Neutrophil (primary cell): ENCODE measurements around the gene PPARG.

Experiments used
- H3K27ac ChIP-seq: fragments of 200-600 bp; sonication (generic); 2 replicates; pipeline ENCODE4 v1.5.1; 2016; ENCODE audit warnings: mild to moderate bottlenecking, moderate library complexity
- H3K27me3 ChIP-seq: fragments of 200-600 bp; sonication (generic); 2 replicates; pipeline ENCODE4 v1.6.0; 2016; ENCODE audit warnings: mild to moderate bottlenecking
- H3K36me3 ChIP-seq: fragments of 200-600 bp; sonication (generic); 2 replicates; pipeline ENCODE4 v1.5.1; 2017
- H3K4me1 ChIP-seq, 2 experiments: fragments of 200-600 bp in 1 of 2; sonication (generic) in 1 of 2; 1 replicate in 1 of 2; 2 replicates in 1 of 2; pipeline versions ENCODE4 v1.5.1 to v1.6.1; 2013 to 2016; ENCODE audit warnings: low read depth in 1 of 2, low read length in 1 of 2, mild to moderate bottlenecking in 1 of 2, moderate library complexity in 1 of 2; ENCODE audit not compliant: control insufficient read depth in 1 of 2, insufficient read depth in 1 of 2
- H3K4me3 ChIP-seq, 2 experiments: fragments of 200-600 bp in 1 of 2; sonication (generic) in 1 of 2; 1 replicate in 1 of 2; 2 replicates in 1 of 2; pipeline ENCODE4 v1.5.1; 2013 to 2016; ENCODE audit warnings: low read depth in 1 of 2, low read length in 1 of 2, mild to moderate bottlenecking in 1 of 2, moderate library complexity in 1 of 2
- H3K9me3 ChIP-seq: fragments of 200-600 bp; sonication (generic); 2 replicates; pipeline ENCODE4 v1.5.1; 2016
- TF ChIP-seq, protein P1 (sequence below): fragments of 200-600 bp; sonication (generic); IDR thresholded peaks from 2 replicates; pipeline ENCODE4 v1.5.1; 2016; ENCODE audit warnings: antibody characterized with exemption

Gene PPARG

DNA sequence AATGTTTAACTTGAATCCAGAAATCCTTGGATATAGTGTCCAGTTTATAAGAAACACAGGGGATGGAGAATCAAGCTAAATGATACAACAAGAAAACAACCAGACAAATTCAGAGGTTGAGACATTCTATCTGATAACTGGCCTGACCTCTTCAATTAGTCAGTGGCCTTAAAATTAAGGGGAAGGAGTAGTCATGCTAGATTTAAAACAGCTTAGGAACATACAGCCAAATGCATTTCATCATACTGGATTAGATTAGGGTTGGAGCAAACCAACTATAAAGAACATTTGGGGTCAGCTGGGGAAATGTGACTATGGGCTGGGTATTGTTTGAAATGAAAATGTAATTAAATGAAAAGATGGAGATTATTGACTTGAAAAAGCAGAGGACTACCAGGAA lies 53.3 kb downstream of the PPARG start:
- Histone ChIP-seq H3K36me3 (no peaks in the 10 kb centered on the region), H3K27me3 (peaks cover 17% of the 10 kb centered on the region), H3K27ac (no peak overlapping the region), H3K4me3 (no peak overlapping the region), H3K9me3 (no peaks in the 10 kb centered on the region), H3K4me1 (no peaks in the 10 kb centered on the region)
- TF ChIP-seq, protein P1, sequence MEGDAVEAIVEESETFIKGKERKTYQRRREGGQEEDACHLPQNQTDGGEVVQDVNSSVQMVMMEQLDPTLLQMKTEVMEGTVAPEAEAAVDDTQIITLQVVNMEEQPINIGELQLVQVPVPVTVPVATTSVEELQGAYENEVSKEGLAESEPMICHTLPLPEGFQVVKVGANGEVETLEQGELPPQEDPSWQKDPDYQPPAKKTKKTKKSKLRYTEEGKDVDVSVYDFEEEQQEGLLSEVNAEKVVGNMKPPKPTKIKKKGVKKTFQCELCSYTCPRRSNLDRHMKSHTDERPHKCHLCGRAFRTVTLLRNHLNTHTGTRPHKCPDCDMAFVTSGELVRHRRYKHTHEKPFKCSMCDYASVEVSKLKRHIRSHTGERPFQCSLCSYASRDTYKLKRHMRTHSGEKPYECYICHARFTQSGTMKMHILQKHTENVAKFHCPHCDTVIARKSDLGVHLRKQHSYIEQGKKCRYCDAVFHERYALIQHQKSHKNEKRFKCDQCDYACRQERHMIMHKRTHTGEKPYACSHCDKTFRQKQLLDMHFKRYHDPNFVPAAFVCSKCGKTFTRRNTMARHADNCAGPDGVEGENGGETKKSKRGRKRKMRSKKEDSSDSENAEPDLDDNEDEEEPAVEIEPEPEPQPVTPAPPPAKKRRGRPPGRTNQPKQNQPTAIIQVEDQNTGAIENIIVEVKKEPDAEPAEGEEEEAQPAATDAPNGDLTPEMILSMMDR: no peak

DNA sequence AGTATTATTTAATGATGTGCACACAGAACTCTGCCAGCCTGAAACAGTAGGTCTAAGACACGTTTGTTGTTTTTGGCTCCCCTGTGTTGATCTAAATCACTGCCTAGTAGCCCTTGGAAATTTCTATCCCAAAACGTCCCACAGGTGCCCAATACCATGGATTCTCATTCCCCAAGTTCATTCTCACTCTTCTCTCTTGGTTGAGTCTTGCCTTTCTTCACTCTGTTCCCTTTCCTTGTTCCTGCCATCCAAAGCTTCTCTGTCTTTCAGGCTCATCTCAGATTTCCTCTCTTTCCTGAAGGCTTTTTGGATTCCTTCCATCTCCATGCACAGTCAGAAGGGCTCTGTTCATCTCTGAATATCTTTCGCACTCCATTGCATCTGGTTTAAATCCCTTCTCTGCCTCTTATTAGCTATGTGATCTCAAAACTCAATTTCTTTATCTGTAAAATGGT lies 54.2 kb downstream of the PPARG start:
- Histone ChIP-seq H3K27ac (no peak overlapping the region), H3K27me3 (peaks cover 22% of the 10 kb centered on the region), H3K9me3 (no peaks in the 10 kb centered on the region), H3K4me3 (no peak overlapping the region), H3K4me1 (no peaks in the 10 kb centered on the region), H3K36me3 (no peaks in the 10 kb centered on the region)
- TF ChIP-seq, protein P1: no peak

DNA sequence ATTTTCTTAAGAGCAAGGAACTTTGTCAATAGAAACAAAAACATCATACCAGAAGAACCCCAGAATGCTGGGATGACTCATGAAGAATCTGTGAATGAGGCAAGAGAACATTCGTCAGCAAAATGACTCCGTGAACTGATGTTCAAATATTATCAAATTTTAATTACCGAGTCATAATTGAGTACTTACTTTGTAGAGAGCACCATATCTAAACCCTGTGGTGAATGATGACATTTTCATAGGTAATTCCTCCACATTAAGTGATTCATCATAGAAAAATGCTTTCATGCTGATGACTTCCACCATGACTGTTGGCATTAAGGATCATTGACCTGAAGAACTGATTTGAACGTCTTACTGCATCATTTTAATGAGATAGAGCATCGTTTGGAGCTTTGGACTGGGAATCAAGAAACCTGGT lies 56.3 kb downstream of the PPARG start:
- H3K27me3 ChIP-seq: peaks cover 22% of the 10 kb centered on the region
- H3K36me3 ChIP-seq: no peaks in the 10 kb centered on the region
- peaks cover 2 to 4% of the 10 kb centered on the region in 2 experiments for H3K4me1 ChIP-seq
- no peak overlapping the region for H3K27ac ChIP-seq
- H3K9me3 ChIP-seq: no peaks in the 10 kb centered on the region
- no peak overlapping the region for H3K4me3 ChIP-seq
- TF ChIP-seq, protein P1: no peak

DNA sequence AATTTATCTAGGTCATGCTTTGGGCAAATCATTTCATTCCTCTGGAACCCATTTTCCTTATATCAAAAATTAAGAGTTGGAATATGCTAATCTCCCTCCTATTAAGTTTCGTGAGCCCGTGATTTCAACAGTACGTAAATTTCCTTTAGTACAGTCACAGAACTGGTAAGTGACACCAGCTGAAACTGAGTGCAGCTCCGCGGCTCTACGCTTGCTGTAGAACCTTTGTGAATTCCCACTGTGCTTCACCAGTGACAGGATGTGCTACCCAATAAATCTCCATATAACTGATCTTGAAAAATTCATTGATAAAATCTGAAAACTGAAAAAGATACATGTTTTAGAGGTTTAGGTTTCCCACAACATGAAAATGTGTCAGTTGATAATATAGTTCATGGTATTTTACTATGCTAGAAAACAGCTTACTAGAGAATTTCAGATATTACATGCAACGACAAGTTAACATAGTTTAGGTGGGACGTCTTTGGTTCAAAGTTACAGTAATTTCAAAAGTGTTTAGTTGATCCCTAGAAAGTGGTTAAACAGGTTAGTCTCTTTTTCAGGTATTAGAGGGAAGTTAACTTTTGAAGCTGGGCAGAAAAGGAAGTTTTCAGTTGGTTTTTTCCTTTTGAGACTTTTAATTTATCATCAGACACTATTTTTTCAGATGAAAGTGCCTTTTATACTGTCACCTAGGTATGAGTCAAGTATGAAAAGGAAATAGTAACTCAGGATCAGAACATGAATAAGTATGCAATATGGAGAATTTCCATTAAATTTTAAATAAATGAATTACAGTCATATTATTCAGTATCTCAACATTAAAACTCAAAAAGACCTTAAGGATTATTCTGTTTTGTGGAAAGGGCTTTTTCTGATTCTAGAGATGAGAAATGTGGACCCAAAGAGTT lies 57.0 kb downstream of the PPARG start:
- Histone ChIP-seq H3K27me3 (peaks cover 22% of the 10 kb centered on the region), H3K4me1 (peaks cover 8 to 11% of the 10 kb centered on the region in 2 experiments), H3K36me3 (no peaks in the 10 kb centered on the region), H3K9me3 (no peaks in the 10 kb centered on the region), H3K4me3 (no peak overlapping the region), H3K27ac (no peak overlapping the region)
- TF ChIP-seq, protein P1: no peak

DNA sequence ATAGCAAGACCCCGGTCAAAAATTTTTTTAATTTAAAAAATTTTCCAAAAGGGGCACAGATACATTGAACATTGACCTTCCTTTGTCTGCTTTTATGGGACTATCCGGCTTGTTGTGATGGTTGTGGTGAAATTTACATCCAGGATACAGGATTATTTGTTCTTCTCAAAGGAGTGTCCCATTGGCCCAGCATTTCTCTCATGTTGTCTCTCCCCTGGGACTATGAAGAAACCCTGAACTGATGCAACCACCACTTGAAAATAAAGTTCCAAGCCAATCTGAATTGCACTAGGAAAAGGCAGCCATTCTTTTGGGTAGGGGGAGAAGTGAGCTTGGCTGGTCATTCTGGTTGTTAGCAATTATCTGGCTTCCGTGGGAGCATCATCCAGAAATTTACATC lies 58.4 kb downstream of the PPARG start:
- Histone ChIP-seq H3K27ac (no peak overlapping the region), H3K9me3 (no peaks in the 10 kb centered on the region), H3K27me3 (peaks cover 22% of the 10 kb centered on the region), H3K4me3 (no peak overlapping the region), H3K4me1 (peaks cover 23 to 25% of the 10 kb centered on the region in 2 experiments), H3K36me3 (no peaks in the 10 kb centered on the region)
- TF ChIP-seq, protein P1: no peak
